ENCODE measurements around the gene IFI16. TPM values are rescaled to one million over a fixed set of nuclear protein-coding genes. Genes with fewer than 3 reads are reported as not detected.

The IFI16 gene
- polyA plus RNA-seq, 2 of the 4 experiments (the other 2 are of a cell fraction) = 1.5 to 3.3 TPM

DNA sequence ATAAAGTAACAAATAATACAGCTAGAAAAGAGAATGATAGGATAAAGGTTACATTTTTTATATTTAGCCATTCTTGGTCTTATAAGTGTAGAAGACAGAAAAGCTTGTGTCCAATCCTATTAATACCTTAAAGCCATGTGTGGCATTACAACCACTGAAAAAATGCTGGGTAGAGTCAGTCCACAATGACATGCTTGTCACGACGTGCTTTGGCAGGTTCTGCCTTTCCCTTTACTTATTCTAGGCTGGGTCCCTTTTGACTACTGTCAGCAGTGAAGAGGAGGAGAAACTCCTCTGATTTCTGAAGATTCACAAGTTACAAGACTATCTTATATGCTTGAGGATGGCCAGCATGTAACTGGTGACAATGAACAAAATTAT, 81.5 kb downstream of the IFI16 start:
- no peak overlapping the region for H3K4me2 ChIP-seq

GRCh38 chr1:159091607-159092031, 81.9 kb downstream of the IFI16 start:
- 27% methylated on average over 1 of the region's 1 CpG for WGBS (ENCODE audit: missing lambda C conversion rate)
- ATAC-seq = no peak; a peak in 1 of 6 replicates
- Histone ChIP-seq H3K4me1 (peaks cover 14% of the 10 kb centered on the region; the same call in 2 of the 3 replicates), H3K9me3 (no peaks in the 10 kb centered on the region), H3K27ac (0 out of 6 replicates have a peak overlapping the region, but pooled peaks of 1 of the 2 experiments have one; percentile 19), H3K4me3 (no peak overlapping the region), H3K4me2 (no peak overlapping the region)
- TF ChIP-seq FOSB (CRISPR knock-in tag; IDR thresholded peaks at IDR 0.05) (no peak), EHF (CRISPR knock-in tag; IDR thresholded peaks at IDR 0.05) (no peak), TFCP2L1 (CRISPR knock-in tag; IDR thresholded peaks at IDR 0.05) (no peak)
- FAIRE-seq = no peak
- ChIA-PET CTCF (no interaction called here), POLR2A (no interaction called here)
- no peak for DNase-seq (ENCODE audit: low read depth in 1 of 2, low spot score in 1 of 2)

More for the DNA sequence above, 81.5 kb downstream of the IFI16 start:
- H3K27ac ChIP-seq = no peak overlapping the region
- CTCF ChIA-PET = interaction anchor here (2.1 kb wide), 1 partner anchor 19 kb away, joined by 10 read pairs; no protein-coding TSS in a partner anchor
- no peaks in the 10 kb centered on the region for H3K9me3 ChIP-seq
- no peak for DNase-seq (ENCODE audit: low read depth in 1 of 2, low spot score in 1 of 2)
- peaks cover 14% of the 10 kb centered on the region; the same call in 2 of the 3 replicates for H3K4me1 ChIP-seq
- no peak for ATAC-seq
- H3K4me3 ChIP-seq = no peak overlapping the region
- WGBS (ENCODE audit: missing lambda C conversion rate) = 16% methylated on average over 2 of the region's 2 CpGs
- TF ChIP-seq, protein P1, sequence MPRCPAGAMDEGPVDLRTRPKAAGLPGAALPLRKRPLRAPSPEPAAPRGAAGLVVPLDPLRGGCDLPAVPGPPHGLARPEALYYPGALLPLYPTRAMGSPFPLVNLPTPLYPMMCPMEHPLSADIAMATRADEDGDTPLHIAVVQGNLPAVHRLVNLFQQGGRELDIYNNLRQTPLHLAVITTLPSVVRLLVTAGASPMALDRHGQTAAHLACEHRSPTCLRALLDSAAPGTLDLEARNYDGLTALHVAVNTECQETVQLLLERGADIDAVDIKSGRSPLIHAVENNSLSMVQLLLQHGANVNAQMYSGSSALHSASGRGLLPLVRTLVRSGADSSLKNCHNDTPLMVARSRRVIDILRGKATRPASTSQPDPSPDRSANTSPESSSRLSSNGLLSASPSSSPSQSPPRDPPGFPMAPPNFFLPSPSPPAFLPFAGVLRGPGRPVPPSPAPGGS (IDR thresholded peaks at IDR 0.05) = no peak
- TF ChIP-seq HOXB5 (CRISPR knock-in tag; IDR thresholded peaks at IDR 0.05) (no peak), CHD4 (IDR thresholded peaks at IDR 0.05; ENCODE audit: borderline replicate concordance) (no peak), POLR2A (IDR thresholded peaks at IDR 0.05; ENCODE audit: low read length) (no peak), RCOR1 (IDR thresholded peaks at IDR 0.05; ENCODE audit: low read depth, low read length) (no peak)
- POLR2A ChIA-PET = no interaction called here
- FAIRE-seq = no peak

DNA sequence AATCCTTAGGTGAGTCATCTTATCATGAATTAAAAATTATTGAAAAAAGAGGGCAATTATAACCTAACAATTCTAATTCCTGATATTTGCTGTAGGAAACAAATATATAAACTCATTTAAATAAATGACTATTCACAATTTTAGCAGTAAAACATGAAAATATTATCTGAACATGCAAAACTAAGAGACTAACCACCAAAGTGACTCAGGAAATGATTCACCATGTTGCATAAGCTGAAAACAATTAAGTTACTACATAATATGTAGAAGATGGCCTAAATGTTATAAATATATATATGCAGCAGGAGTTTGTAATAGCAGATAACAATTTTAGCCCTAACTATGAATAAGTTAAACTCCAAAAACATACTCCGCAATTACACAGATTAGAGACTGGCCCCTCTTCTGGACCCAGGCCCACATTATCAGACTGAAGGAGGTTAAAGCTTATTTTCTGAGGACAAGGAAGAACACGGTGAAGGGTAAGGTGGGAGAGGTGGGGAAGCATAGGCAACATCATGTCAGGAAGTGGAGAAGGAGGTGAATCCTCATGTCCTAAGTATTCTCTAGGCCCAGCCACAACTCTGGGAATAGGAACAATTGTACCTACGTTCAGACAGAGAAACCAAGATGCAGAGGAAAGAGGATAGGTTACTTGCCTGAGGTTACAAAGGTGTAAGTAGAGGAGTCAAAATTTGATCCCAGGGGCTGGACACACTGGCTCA, 82.5 kb downstream of the IFI16 start:
- H3K4me2 ChIP-seq = 0 out of 3 replicates have a peak overlapping the region, but pooled peaks have one; percentile 9
- DNase-seq (ENCODE audit: low read depth in 1 of 2, low spot score in 1 of 2) (no peak), ATAC-seq (no peak), FAIRE-seq (no peak)
- WGBS (ENCODE audit: missing lambda C conversion rate) = 56% methylated on average over 3 of the region's 3 CpGs
- peaks cover 14% of the 10 kb centered on the region; the same call in 2 of the 3 replicates for H3K4me1 ChIP-seq
- H3K4me3 ChIP-seq = no peak overlapping the region
- ChIA-PET CTCF (no interaction called here), POLR2A (no interaction called here)
- H3K27ac ChIP-seq = no peak overlapping the region
- H3K9me3 ChIP-seq = no peaks in the 10 kb centered on the region
- TF ChIP-seq MYC (IDR thresholded peaks at IDR 0.05; ENCODE audit: borderline replicate concordance, low read length) (no peak), JUNB (IDR thresholded peaks at IDR 0.05) (no peak), ZC3H11A (IDR thresholded peaks at IDR 0.05) (no peak), TFCP2L1 (CRISPR knock-in tag; IDR thresholded peaks at IDR 0.05) (no peak), RARB (CRISPR knock-in tag; IDR thresholded peaks at IDR 0.05) (no peak), FOXS1 (CRISPR knock-in tag; IDR thresholded peaks at IDR 0.05) (no peak), CEBPB (IDR thresholded peaks at IDR 0.05) (0 out of 4 replicates have a peak, but pooled peaks of 1 of the 2 experiments have one; percentile 13), NPAS2 (CRISPR knock-in tag; IDR thresholded peaks at IDR 0.05; ENCODE audit: borderline replicate concordance) (no peak), FOSL2 (IDR thresholded peaks at IDR 0.05) (no peak), FOSL2 (CRISPR knock-in tag; IDR thresholded peaks at IDR 0.05) (peak; percentile 19; the same call in 1 of the 2 replicates)

- ChIA-PET CTCF (interaction anchor here (0.9 to 1.0 kb wide), 2 partner anchors 202 to 909 kb away, joined by 3 read pairs; no protein-coding TSS in a partner anchor), POLR2A (no interaction called here)
- 17% methylated on average over 3 of the region's 3 CpGs for WGBS (ENCODE audit: missing lambda C conversion rate)
- TF ChIP-seq, protein P2, sequence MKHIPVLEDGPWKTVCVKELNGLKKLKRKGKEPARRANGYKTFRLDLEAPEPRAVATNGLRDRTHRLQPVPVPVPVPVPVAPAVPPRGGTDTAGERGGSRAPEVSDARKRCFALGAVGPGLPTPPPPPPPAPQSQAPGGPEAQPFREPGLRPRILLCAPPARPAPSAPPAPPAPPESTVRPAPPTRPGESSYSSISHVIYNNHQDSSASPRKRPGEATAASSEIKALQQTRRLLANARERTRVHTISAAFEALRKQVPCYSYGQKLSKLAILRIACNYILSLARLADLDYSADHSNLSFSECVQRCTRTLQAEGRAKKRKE (CRISPR knock-in tag; IDR thresholded peaks at IDR 0.05; ENCODE audit: low read depth) = no peak
- TF ChIP-seq USF2 (IDR thresholded peaks at IDR 0.05) = no peak
- TF ChIP-seq, protein P3, sequence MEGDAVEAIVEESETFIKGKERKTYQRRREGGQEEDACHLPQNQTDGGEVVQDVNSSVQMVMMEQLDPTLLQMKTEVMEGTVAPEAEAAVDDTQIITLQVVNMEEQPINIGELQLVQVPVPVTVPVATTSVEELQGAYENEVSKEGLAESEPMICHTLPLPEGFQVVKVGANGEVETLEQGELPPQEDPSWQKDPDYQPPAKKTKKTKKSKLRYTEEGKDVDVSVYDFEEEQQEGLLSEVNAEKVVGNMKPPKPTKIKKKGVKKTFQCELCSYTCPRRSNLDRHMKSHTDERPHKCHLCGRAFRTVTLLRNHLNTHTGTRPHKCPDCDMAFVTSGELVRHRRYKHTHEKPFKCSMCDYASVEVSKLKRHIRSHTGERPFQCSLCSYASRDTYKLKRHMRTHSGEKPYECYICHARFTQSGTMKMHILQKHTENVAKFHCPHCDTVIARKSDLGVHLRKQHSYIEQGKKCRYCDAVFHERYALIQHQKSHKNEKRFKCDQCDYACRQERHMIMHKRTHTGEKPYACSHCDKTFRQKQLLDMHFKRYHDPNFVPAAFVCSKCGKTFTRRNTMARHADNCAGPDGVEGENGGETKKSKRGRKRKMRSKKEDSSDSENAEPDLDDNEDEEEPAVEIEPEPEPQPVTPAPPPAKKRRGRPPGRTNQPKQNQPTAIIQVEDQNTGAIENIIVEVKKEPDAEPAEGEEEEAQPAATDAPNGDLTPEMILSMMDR (IDR thresholded peaks at IDR 0.05) = no peak
- no peak for TF ChIP-seq TFCP2L1 (CRISPR knock-in tag; IDR thresholded peaks at IDR 0.05)
- no peak for TF ChIP-seq TP53 (CRISPR knock-in tag; IDR thresholded peaks at IDR 0.05)
- no peak for TF ChIP-seq JUN (IDR thresholded peaks at IDR 0.05)
- no peak for TF ChIP-seq ZNF302 (CRISPR knock-in tag; IDR thresholded peaks at IDR 0.05)
- TF ChIP-seq ZFP36 (IDR thresholded peaks at IDR 0.05; ENCODE audit: borderline replicate concordance, partially characterized antibody) = no peak
- TF ChIP-seq EHMT2 (IDR thresholded peaks at IDR 0.05; ENCODE audit: low read depth) = no peak
- TF ChIP-seq SMC3 (IDR thresholded peaks at IDR 0.05) = no peak
- no peak for TF ChIP-seq MAZ (IDR thresholded peaks at IDR 0.05; ENCODE audit: borderline replicate concordance, low read depth, low read length)
- TF ChIP-seq CBX8 (IDR thresholded peaks at IDR 0.05) = no peak
Observed at GRCh38 chr1:159098596-159098995, 88.9 kb downstream of the IFI16 start.

More at GRCh38 chr1:159098596-159098995, 88.9 kb downstream of the IFI16 start:
- FAIRE-seq (no peak), ATAC-seq (no peak), DNase-seq (ENCODE audit: low read depth in 1 of 2, low spot score in 1 of 2) (no peak)
- H3K4me2 ChIP-seq = no peak overlapping the region
- H3K4me3 ChIP-seq = no peak overlapping the region
- no peak overlapping the region for H3K27ac ChIP-seq
- H3K9me3 ChIP-seq = no peaks in the 10 kb centered on the region
- no peaks in the 10 kb centered on the region for H3K4me1 ChIP-seq
